DMS53 treated with DMSO at 0.1 percent for 48 hours (cell line): ENCODE measurements around the gene CACNA1C.
A peak's percentile ranks its signal among the peaks of the same experiment; 100 is the strongest.
"Not testable (repeated sequence)": the region's sequence is repeated elsewhere in the genome, so short reads cannot be mapped to it uniquely, and the experiment has no call there.

ENCODE experiments used
- DNase-seq: peaks from one replicate; lab custom pipeline; 2025; ENCODE audit not compliant: unreplicated experiment; lab: John Stamatoyannopoulos, UW

The CACNA1C gene

GRCh38 chr12:2678426-2678825, 625.6 kb downstream of the CACNA1C start:
- no peak for DNase-seq

- no peak for DNase-seq
These were observed 626.5 kb downstream of the CACNA1C start for GRCh38 chr12:2679068-2679815.

- DNase-seq = no peak
These were observed 627.3 kb downstream of the CACNA1C start for GRCh38 chr12:2679816-2680675.

- no peak for DNase-seq
These were observed 627.9 kb downstream of the CACNA1C start for GRCh38 chr12:2680676-2681039.

- no peak for DNase-seq
These were observed 628.8 kb downstream of the CACNA1C start for GRCh38 chr12:2681450-2682205.

- peak; percentile 42 for DNase-seq
These were observed 629.8 kb downstream of the CACNA1C start for GRCh38 chr12:2682296-2683251.

- no peak for DNase-seq
These were observed 630.7 kb downstream of the CACNA1C start for GRCh38 chr12:2683283-2684025.

- not testable (repeated sequence) for DNase-seq
These were observed 631.2 kb downstream of the CACNA1C start for GRCh38 chr12:2684026-2684325.

GRCh38 chr12:2685620-2686279, 633.0 kb downstream of the CACNA1C start:
- not testable (repeated sequence) for DNase-seq

- DNase-seq = no peak
These were observed 633.5 kb downstream of the CACNA1C start for GRCh38 chr12:2686280-2686646.

- no peak for DNase-seq
These were observed 634.3 kb downstream of the CACNA1C start for GRCh38 chr12:2687058-2687457.

GRCh38 chr12:2687726-2688125, 634.9 kb downstream of the CACNA1C start:
- no peak for DNase-seq

- no peak for DNase-seq
These were observed 635.7 kb downstream of the CACNA1C start for GRCh38 chr12:2688381-2688931.

- no peak for DNase-seq
These were observed 636.6 kb downstream of the CACNA1C start for GRCh38 chr12:2689393-2689792.

- no peak for DNase-seq
These were observed 637.1 kb downstream of the CACNA1C start for GRCh38 chr12:2689879-2690278.

GRCh38 chr12:2690348-2691005, 637.7 kb downstream of the CACNA1C start:
- DNase-seq = no peak

- DNase-seq = no peak
These were observed 638.2 kb downstream of the CACNA1C start for GRCh38 chr12:2691006-2691344.

- no peak for DNase-seq
These were observed 638.7 kb downstream of the CACNA1C start for GRCh38 chr12:2691345-2692071.
